Activated CD4-positive, alpha-beta memory T cell treated with anti-CD3 and anti-CD28 coated beads for 36 hours (primary cell): ENCODE results near the gene DPYSL5. TPM values are rescaled to one million over a fixed set of nuclear protein-coding genes. Genes with fewer than 3 reads are reported as not detected.

Experiments
- CTCF ChIA-PET: fragments of 350-600 bp; sonication (Branson Sonifier 250); formaldehyde crosslinking; loops from one replicate; lab custom pipeline; 2021; ENCODE audit warnings: antibody characterized with exemption, inconsistent platforms; lab: Charles Lee
- POLR2A ChIA-PET: fragments of 350-600 bp; sonication (Branson Sonifier 250); formaldehyde crosslinking; loops from one replicate; lab custom pipeline; 2021; ENCODE audit warnings: antibody characterized with exemption; lab: Charles Lee
- DNase-seq: peaks from one replicate; pipeline ENCODE4 v3.0.0-alpha.2; 2020
- H3K27ac Mint-ChIP-seq: one replicate; pipeline ENCODE4 v1.8.0; 2021; ENCODE audit warnings: mixed read lengths
- H3K27me3 Mint-ChIP-seq: one replicate; pipeline ENCODE4 v1.8.0; 2021; ENCODE audit warnings: mixed read lengths
- H3K36me3 Mint-ChIP-seq: one replicate; pipeline ENCODE4 v1.8.0; 2021; ENCODE audit warnings: mixed read lengths
- H3K4me1 Mint-ChIP-seq: one replicate; pipeline ENCODE4 v1.8.0; 2021; ENCODE audit warnings: low read depth, mixed read lengths
- H3K4me3 Mint-ChIP-seq: one replicate; pipeline ENCODE4 v1.8.0; 2021; ENCODE audit warnings: mild to moderate bottlenecking, mixed read lengths
- H3K9me3 Mint-ChIP-seq: one replicate; pipeline ENCODE4 v1.8.0; 2021; ENCODE audit warnings: mixed read lengths
- intact Hi-C: fragments of 100-400 bp; cut with micrococcal nuclease; formaldehyde crosslinking; loops from one replicate; pipeline ENCODE4 v1.15.1; 2023
- total RNA-seq, 2 experiments: library from RNA; stranded (reverse); gene quantifications; one replicate each; pipeline ENCODE4 v1.2.3, GENCODE V29; 2021

DPYSL5 gene
- total RNA-seq, 2 experiments from 2014 or later: not detected

- H3K36me3 Mint-ChIP-seq: no peaks in the 10 kb centered on the region
- ChIA-PET CTCF (interaction anchor here (1.2 kb wide), 1 partner anchor 44 kb away, joined by 5 read pairs; no protein-coding TSS in a partner anchor), POLR2A (no interaction called here)
- H3K4me3 Mint-ChIP-seq: no peak overlapping the region
- no peaks in the 10 kb centered on the region for H3K27me3 Mint-ChIP-seq
- no peak for DNase-seq
- H3K4me1 Mint-ChIP-seq: no peaks in the 10 kb centered on the region
- intact Hi-C loops: no loop called here
- no peaks in the 10 kb centered on the region for H3K9me3 Mint-ChIP-seq
- H3K27ac Mint-ChIP-seq: no peak overlapping the region
These were observed 50.0 kb downstream of the DPYSL5 start for GRCh38 chr2:26897807-26898479.

GRCh38 chr2:26898480-26899078 lies 50.6 kb downstream of the DPYSL5 start:
- Mint-ChIP-seq H3K9me3 (no peaks in the 10 kb centered on the region), H3K27me3 (no peaks in the 10 kb centered on the region), H3K4me3 (no peak overlapping the region), H3K4me1 (no peaks in the 10 kb centered on the region), H3K36me3 (no peaks in the 10 kb centered on the region), H3K27ac (no peak overlapping the region)
- ChIA-PET CTCF (interaction anchor here (1.2 kb wide), 1 partner anchor 44 kb away, joined by 5 read pairs; no protein-coding TSS in a partner anchor), POLR2A (no interaction called here)
- intact Hi-C loops: no loop called here
- DNase-seq: no peak

- ChIA-PET POLR2A (no interaction called here), CTCF (interaction anchor here (0.7 to 1.8 kb wide), 3 partner anchors 23 to 53 kb away, joined by 3 to 6 read pairs (median 4); no protein-coding TSS in a partner anchor)
- DNase-seq: no peak
- Mint-ChIP-seq H3K27ac (no peak overlapping the region), H3K4me3 (no peak overlapping the region), H3K36me3 (no peaks in the 10 kb centered on the region), H3K9me3 (no peaks in the 10 kb centered on the region), H3K27me3 (no peaks in the 10 kb centered on the region), H3K4me1 (no peaks in the 10 kb centered on the region)
- intact Hi-C loops: no loop called here
These were observed 51.7 kb downstream of the DPYSL5 start for GRCh38 chr2:26899500-26900164.

- ChIA-PET POLR2A (no interaction called here), CTCF (interaction anchor here (1.1 to 1.8 kb wide), 2 partner anchors 22 to 55 kb away, joined by 4 to 6 read pairs; no protein-coding TSS in a partner anchor)
- no peaks in the 10 kb centered on the region for H3K4me1 Mint-ChIP-seq
- intact Hi-C loops: no loop called here
- H3K9me3 Mint-ChIP-seq: no peaks in the 10 kb centered on the region
- H3K4me3 Mint-ChIP-seq: no peak overlapping the region
- no peak overlapping the region for H3K27ac Mint-ChIP-seq
- DNase-seq: no peak
- H3K36me3 Mint-ChIP-seq: no peaks in the 10 kb centered on the region
- H3K27me3 Mint-ChIP-seq: no peaks in the 10 kb centered on the region
These were observed 52.9 kb downstream of the DPYSL5 start for GRCh38 chr2:26900831-26901321.

- intact Hi-C loops: no loop called here
- Mint-ChIP-seq H3K36me3 (no peaks in the 10 kb centered on the region), H3K4me1 (no peaks in the 10 kb centered on the region), H3K4me3 (no peak overlapping the region), H3K27ac (no peak overlapping the region), H3K27me3 (no peaks in the 10 kb centered on the region), H3K9me3 (no peaks in the 10 kb centered on the region)
- POLR2A ChIA-PET: no interaction called here
- CTCF ChIA-PET: interaction anchor here (1.8 kb wide), 1 partner anchor 55 kb away, joined by 6 read pairs; no protein-coding TSS in a partner anchor
- no peak for DNase-seq
These were observed 53.6 kb downstream of the DPYSL5 start for GRCh38 chr2:26901326-26902183.

- Mint-ChIP-seq H3K4me3 (no peak overlapping the region), H3K4me1 (no peaks in the 10 kb centered on the region), H3K36me3 (no peaks in the 10 kb centered on the region), H3K27me3 (peaks cover 5% of the 10 kb centered on the region), H3K27ac (no peak overlapping the region), H3K9me3 (no peaks in the 10 kb centered on the region)
- DNase-seq: no peak
- intact Hi-C loops: no loop called here
- POLR2A ChIA-PET: no interaction called here
- CTCF ChIA-PET: interaction anchor here (2.5 kb wide), 1 partner anchor 19 kb away, joined by 8 read pairs; no protein-coding TSS in a partner anchor
These were observed 55.7 kb downstream of the DPYSL5 start for GRCh38 chr2:26903676-26904075.

- intact Hi-C loops: no loop called here
- Mint-ChIP-seq H3K36me3 (no peaks in the 10 kb centered on the region), H3K27me3 (peaks cover 8% of the 10 kb centered on the region), H3K4me1 (no peaks in the 10 kb centered on the region), H3K27ac (no peak overlapping the region), H3K9me3 (no peaks in the 10 kb centered on the region), H3K4me3 (no peak overlapping the region)
- POLR2A ChIA-PET: no interaction called here
- DNase-seq: no peak
- CTCF ChIA-PET: interaction anchor here (0.6 to 2.5 kb wide), 2 partner anchors 18 to 56 kb away, joined by 3 to 8 read pairs; no protein-coding TSS in a partner anchor
These were observed 56.9 kb downstream of the DPYSL5 start for GRCh38 chr2:26904839-26905238.

GRCh38 chr2:26905341-26906198 lies 57.6 kb downstream of the DPYSL5 start:
- ChIA-PET POLR2A (no interaction called here), CTCF (interaction anchor here (1.1 to 2.5 kb wide), 2 partner anchors 17 to 59 kb away, joined by 4 to 8 read pairs; no protein-coding TSS in a partner anchor)
- no peaks in the 10 kb centered on the region for H3K36me3 Mint-ChIP-seq
- DNase-seq: no peak
- H3K9me3 Mint-ChIP-seq: no peaks in the 10 kb centered on the region
- peaks cover 10% of the 10 kb centered on the region for H3K27me3 Mint-ChIP-seq
- no peaks in the 10 kb centered on the region for H3K4me1 Mint-ChIP-seq
- intact Hi-C loops: no loop called here
- H3K4me3 Mint-ChIP-seq: no peak overlapping the region
- no peak overlapping the region for H3K27ac Mint-ChIP-seq

- ChIA-PET POLR2A (no interaction called here), CTCF (interaction anchor here (1.2 kb wide), 1 partner anchor 25 kb away, joined by 3 read pairs; no protein-coding TSS in a partner anchor)
- Mint-ChIP-seq H3K27me3 (peaks cover 16% of the 10 kb centered on the region), H3K4me3 (no peak overlapping the region), H3K36me3 (no peaks in the 10 kb centered on the region), H3K27ac (no peak overlapping the region), H3K9me3 (no peaks in the 10 kb centered on the region), H3K4me1 (no peaks in the 10 kb centered on the region)
- no peak for DNase-seq
- intact Hi-C loops: no loop called here
These were observed 59.5 kb downstream of the DPYSL5 start for GRCh38 chr2:26907416-26907815.

GRCh38 chr2:26910176-26910575 lies 62.2 kb downstream of the DPYSL5 start:
- CTCF ChIA-PET: interaction anchor here (0.7 to 1.0 kb wide), 3 partner anchors 12 to 64 kb away, joined by 3 to 4 read pairs (median 3); no protein-coding TSS in a partner anchor
- no peak for DNase-seq
- H3K9me3 Mint-ChIP-seq: no peaks in the 10 kb centered on the region
- H3K4me1 Mint-ChIP-seq: no peaks in the 10 kb centered on the region
- no peak overlapping the region for H3K4me3 Mint-ChIP-seq
- H3K36me3 Mint-ChIP-seq: no peaks in the 10 kb centered on the region
- POLR2A ChIA-PET: interaction anchor here (0.7 kb wide), 1 partner anchor 25 kb away, joined by 3 read pairs; no protein-coding TSS in a partner anchor
- H3K27me3 Mint-ChIP-seq: peaks cover 20% of the 10 kb centered on the region
- H3K27ac Mint-ChIP-seq: no peak overlapping the region
- intact Hi-C loops: no loop called here
